HEK293 (cell line): ENCODE measurements around the gene CDKN2D.

Source experiments
- BCL11A ChIP-seq: fragments of 450-650 bp; formaldehyde crosslinking; IDR thresholded peaks from 2 replicates; pipeline ENCODE4 v1.5.1; 2016; ENCODE audit warnings: low read depth, missing biosample characterization, missing genetic modification characterization
- EGR2 ChIP-seq: fragments of 450-650 bp; formaldehyde crosslinking; IDR thresholded peaks from 2 replicates; pipeline ENCODE4 v1.5.1; 2016; ENCODE audit warnings: low read depth, missing biosample characterization, missing genetic modification characterization
- GLIS2 ChIP-seq: fragments of 450-650 bp; formaldehyde crosslinking; IDR thresholded peaks from 2 replicates; pipeline ENCODE4 v1.5.1; 2016; ENCODE audit warnings: missing biosample characterization, missing genetic modification characterization
- HIC1 ChIP-seq: fragments of 450-650 bp; formaldehyde crosslinking; IDR thresholded peaks from 2 replicates; pipeline ENCODE4 v1.5.1; 2016; ENCODE audit warnings: missing biosample characterization, missing genetic modification characterization
- HOXA7 ChIP-seq: sonication (generic); formaldehyde crosslinking; IDR thresholded peaks from 2 replicates; pipeline ENCODE4 v1.8.1; 2022; ENCODE audit warnings: missing genetic modification reagents, borderline replicate concordance
- HOXD13 ChIP-seq: sonication (generic); formaldehyde crosslinking; IDR thresholded peaks from 2 replicates; pipeline ENCODE4 v1.8.0; 2022; ENCODE audit warnings: missing genetic modification reagents, borderline replicate concordance
- MZF1 ChIP-seq: fragments of 450-650 bp; formaldehyde crosslinking; IDR thresholded peaks from 2 replicates; pipeline ENCODE4 v1.5.1; 2017; ENCODE audit warnings: missing biosample characterization, missing genetic modification characterization, borderline replicate concordance
- PRDM10 ChIP-seq: fragments of 450-650 bp; formaldehyde crosslinking; IDR thresholded peaks from 2 replicates; pipeline ENCODE4 v1.5.1; 2016; ENCODE audit warnings: missing biosample characterization, missing genetic modification characterization
- YY2 ChIP-seq: fragments of 450-650 bp; formaldehyde crosslinking; IDR thresholded peaks from 2 replicates; pipeline ENCODE4 v1.5.1; 2016; ENCODE audit warnings: missing biosample characterization, missing genetic modification characterization
- ZBTB48 ChIP-seq: fragments of 450-650 bp; formaldehyde crosslinking; IDR thresholded peaks from 2 replicates; pipeline ENCODE4 v1.5.1; 2016; ENCODE audit warnings: missing biosample characterization, missing genetic modification characterization
- ZEB2 ChIP-seq: fragments of 450-650 bp; formaldehyde crosslinking; IDR thresholded peaks from 2 replicates; pipeline ENCODE4 v1.5.1; 2016; ENCODE audit warnings: missing biosample characterization, missing genetic modification characterization
- ZNF121 ChIP-seq: fragments of 450-650 bp; formaldehyde crosslinking; IDR thresholded peaks from 2 replicates; pipeline ENCODE4 v1.5.1; 2016; ENCODE audit warnings: missing biosample characterization, missing genetic modification characterization
- ZNF140 ChIP-seq: fragments of 450-650 bp; formaldehyde crosslinking; IDR thresholded peaks from 2 replicates; pipeline ENCODE4 v1.5.1; 2016; ENCODE audit warnings: missing biosample characterization, missing genetic modification characterization
- ZNF169 ChIP-seq: fragments of 450-650 bp; formaldehyde crosslinking; IDR thresholded peaks from 2 replicates; pipeline ENCODE4 v1.5.1; 2016; ENCODE audit warnings: missing biosample characterization, missing genetic modification characterization
- ZNF184 ChIP-seq: fragments of 450-650 bp; IDR thresholded peaks from 2 replicates; pipeline ENCODE4 v1.5.1; 2018; ENCODE audit warnings: missing biosample characterization, mild to moderate bottlenecking, missing genetic modification characterization
- ZNF239 ChIP-seq: fragments of 450-650 bp; formaldehyde crosslinking; IDR thresholded peaks from 2 replicates; pipeline ENCODE4 v1.5.1; 2016; ENCODE audit warnings: missing biosample characterization, missing genetic modification characterization
- ZNF280C ChIP-seq: fragments of 450-650 bp; formaldehyde crosslinking; IDR thresholded peaks from 2 replicates; pipeline ENCODE4 v1.5.1; 2016; ENCODE audit warnings: missing biosample characterization, missing genetic modification characterization
- ZNF335 ChIP-seq: fragments of 450-650 bp; formaldehyde crosslinking; conservative IDR thresholded peaks from 2 replicates; pipeline ENCODE4 v1.5.1; 2016; ENCODE audit warnings: missing biosample characterization, missing genetic modification characterization
- ZNF350 ChIP-seq: fragments of 450-650 bp; formaldehyde crosslinking; IDR thresholded peaks from 2 replicates; pipeline ENCODE4 v1.5.0; 2017; ENCODE audit warnings: missing biosample characterization, mild to moderate bottlenecking, missing genetic modification characterization
- ZNF37A ChIP-seq: fragments of 450-650 bp; IDR thresholded peaks from 2 replicates; pipeline ENCODE4 v1.5.1; 2018; ENCODE audit warnings: missing biosample characterization, missing genetic modification characterization
- ZNF391 ChIP-seq: fragments of 450-650 bp; formaldehyde crosslinking; IDR thresholded peaks from 2 replicates; pipeline ENCODE4 v1.5.1; 2016; ENCODE audit warnings: low read depth, missing biosample characterization, missing genetic modification characterization, borderline replicate concordance
- ZNF398 ChIP-seq: fragments of 450-650 bp; formaldehyde crosslinking; IDR thresholded peaks from 2 replicates; pipeline ENCODE4 v1.5.1; 2017; ENCODE audit warnings: missing biosample characterization, missing genetic modification characterization
- ZNF404 ChIP-seq: fragments of 450-650 bp; formaldehyde crosslinking; IDR thresholded peaks from 2 replicates; pipeline ENCODE4 v1.5.1; 2017; ENCODE audit warnings: missing biosample characterization, missing genetic modification characterization
- ZNF426 ChIP-seq: fragments of 450-650 bp; formaldehyde crosslinking; IDR thresholded peaks from 2 replicates; pipeline ENCODE4 v1.5.1; 2017; ENCODE audit warnings: missing biosample characterization, missing genetic modification characterization, mild to moderate bottlenecking, inconsistent platforms, moderate library complexity
- ZNF473 ChIP-seq: fragments of 450-650 bp; formaldehyde crosslinking; IDR thresholded peaks from 2 replicates; pipeline ENCODE4 v1.5.1; 2017; ENCODE audit warnings: missing biosample characterization, missing genetic modification characterization
- ZNF48 ChIP-seq: fragments of 450-650 bp; formaldehyde crosslinking; IDR thresholded peaks from 2 replicates; pipeline ENCODE4 v1.5.1; 2016; ENCODE audit warnings: missing biosample characterization, missing genetic modification characterization
- ZNF677 ChIP-seq: fragments of 450-650 bp; IDR thresholded peaks from 2 replicates; pipeline ENCODE4 v1.5.0; 2018; ENCODE audit warnings: missing biosample characterization, mild to moderate bottlenecking, missing genetic modification characterization, moderate library complexity
- ZNF830 ChIP-seq: fragments of 450-650 bp; IDR thresholded peaks from 2 replicates; pipeline ENCODE4 v1.5.0; 2018; ENCODE audit warnings: missing biosample characterization, missing genetic modification characterization, low read depth, mild to moderate bottlenecking, moderate library complexity
- ZNF837 ChIP-seq: fragments of 450-650 bp; formaldehyde crosslinking; IDR thresholded peaks from 2 replicates; pipeline ENCODE4 v1.5.1; 2016; ENCODE audit warnings: missing biosample characterization, missing genetic modification characterization
- ZSCAN16 ChIP-seq: fragments of 450-650 bp; formaldehyde crosslinking; IDR thresholded peaks from 2 replicates; pipeline ENCODE4 v1.5.1; 2016; ENCODE audit warnings: missing biosample characterization, missing genetic modification characterization
- ZXDB ChIP-seq: fragments of 450-650 bp; formaldehyde crosslinking; IDR thresholded peaks from 2 replicates; pipeline ENCODE4 v1.5.1; 2016; ENCODE audit warnings: missing biosample characterization, missing genetic modification characterization

Gene CDKN2D

GRCh38 chr19:10543420-10544241 lies 25.1 kb downstream of the CDKN2D start, which contains the start of gene ATG4D (continued):
- TF ChIP-seq GLIS2 (tag by site-specific recombination) (peak; percentile 67), HOXA7 (no peak), ZNF169 (tag by site-specific recombination) (no peak), YY2 (tag by site-specific recombination) (peak; percentile 58; the same call in 1 of the 2 replicates), ZNF404 (tag by site-specific recombination) (no peak), HIC1 (tag by site-specific recombination) (no peak), ZNF391 (tag by site-specific recombination) (no peak), ZNF335 (tag by site-specific recombination) (peak; percentile 80), ZNF398 (0 out of 2 replicates have a peak, but pooled peaks have one; percentile 26), ZXDB (peak; percentile 48; the same call in 1 of the 2 replicates), ZNF121 (tag by site-specific recombination) (no peak), ZNF239 (no peak), ZEB2 (tag by site-specific recombination) (peak; percentile 74; the same call in 1 of the 2 replicates), HOXD13 (CRISPR knock-in tag) (no peak), ZNF140 (tag by site-specific recombination) (no peak), PRDM10 (tag by site-specific recombination) (no peak), ZNF48 (no peak), ZNF837 (tag by site-specific recombination) (no peak), ZNF473 (no peak), EGR2 (tag by site-specific recombination) (no peak), ZNF350 (tag by site-specific recombination) (no peak), ZBTB48 (tag by site-specific recombination) (no peak), ZNF280C (tag by site-specific recombination) (no peak), ZNF677 (0 out of 2 replicates have a peak, but pooled peaks have one; percentile 34), ZNF37A (tag by site-specific recombination) (no peak), ZSCAN16 (tag by site-specific recombination) (no peak), BCL11A (no peak), MZF1 (no peak), ZNF426 (tag by site-specific recombination) (no peak), ZNF830 (tag by site-specific recombination) (no peak), ZNF184 (tag by site-specific recombination) (no peak)
